ENCODE results near the gene TLCD1.

TLCD1 gene

DNA sequence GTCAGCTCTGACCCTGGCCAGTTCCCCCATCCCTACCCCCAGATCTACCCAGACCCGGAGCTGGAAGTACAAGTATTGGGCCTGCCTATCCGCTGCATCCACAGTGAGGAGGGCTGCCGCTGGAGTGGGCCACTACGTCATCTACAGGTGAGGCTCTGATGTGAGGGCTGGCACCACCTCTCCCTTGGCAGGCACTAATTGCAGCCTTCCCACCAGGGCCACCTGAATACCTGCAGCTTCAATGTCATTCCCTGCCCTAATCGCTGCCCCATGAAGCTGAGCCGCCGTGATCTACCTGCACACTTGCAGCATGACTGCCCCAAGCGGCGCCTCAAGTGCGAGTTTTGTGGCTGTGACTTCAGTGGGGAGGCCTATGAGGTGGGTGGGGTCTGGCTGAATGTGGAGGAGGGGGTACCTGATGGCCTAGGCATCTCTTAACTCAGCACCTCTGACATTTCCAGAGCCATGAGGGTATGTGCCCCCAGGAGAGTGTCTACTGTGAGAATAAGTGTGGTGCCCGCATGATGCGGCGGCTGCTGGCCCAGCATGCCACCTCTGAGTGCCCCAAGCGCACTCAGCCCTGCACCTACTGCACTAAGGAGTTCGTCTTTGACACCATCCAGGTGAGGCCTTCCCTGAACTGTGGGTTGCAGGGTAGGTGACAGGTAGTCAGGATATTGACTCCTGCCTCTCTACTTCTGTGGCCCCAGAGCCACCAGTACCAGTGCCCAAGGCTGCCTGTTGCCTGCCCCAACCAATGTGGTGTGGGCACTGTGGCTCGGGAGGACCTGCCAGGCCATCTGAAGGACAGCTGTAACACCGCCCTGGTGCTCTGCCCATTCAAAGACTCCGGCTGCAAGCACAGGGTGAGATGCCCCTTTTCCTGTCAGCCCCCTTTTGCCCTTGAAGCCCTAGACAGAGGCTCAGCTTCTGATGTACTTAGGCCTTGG is 22.0 kb upstream of the TLCD1 start:
- Histone ChIP-seq H3K27me3 (replicated peaks) (no peaks in the 10 kb centered on the region), H3K4me3 (ENCODE audit: low read depth, low read length) (no peak overlapping the region), H3K36me3 (replicated peaks) (peaks cover 58% of the 10 kb centered on the region), H3K27ac (no peak overlapping the region)
- TF ChIP-seq, protein P1, sequence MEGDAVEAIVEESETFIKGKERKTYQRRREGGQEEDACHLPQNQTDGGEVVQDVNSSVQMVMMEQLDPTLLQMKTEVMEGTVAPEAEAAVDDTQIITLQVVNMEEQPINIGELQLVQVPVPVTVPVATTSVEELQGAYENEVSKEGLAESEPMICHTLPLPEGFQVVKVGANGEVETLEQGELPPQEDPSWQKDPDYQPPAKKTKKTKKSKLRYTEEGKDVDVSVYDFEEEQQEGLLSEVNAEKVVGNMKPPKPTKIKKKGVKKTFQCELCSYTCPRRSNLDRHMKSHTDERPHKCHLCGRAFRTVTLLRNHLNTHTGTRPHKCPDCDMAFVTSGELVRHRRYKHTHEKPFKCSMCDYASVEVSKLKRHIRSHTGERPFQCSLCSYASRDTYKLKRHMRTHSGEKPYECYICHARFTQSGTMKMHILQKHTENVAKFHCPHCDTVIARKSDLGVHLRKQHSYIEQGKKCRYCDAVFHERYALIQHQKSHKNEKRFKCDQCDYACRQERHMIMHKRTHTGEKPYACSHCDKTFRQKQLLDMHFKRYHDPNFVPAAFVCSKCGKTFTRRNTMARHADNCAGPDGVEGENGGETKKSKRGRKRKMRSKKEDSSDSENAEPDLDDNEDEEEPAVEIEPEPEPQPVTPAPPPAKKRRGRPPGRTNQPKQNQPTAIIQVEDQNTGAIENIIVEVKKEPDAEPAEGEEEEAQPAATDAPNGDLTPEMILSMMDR (IDR thresholded peaks at IDR 0.05; ENCODE audit: low read depth, low read length, missing control alignments) = no peak
- DNase-seq = no peak
- in situ Hi-C loops (cut with HindIII; ENCODE audit: low pct_ligation_motif_present, low sequenced_read_pairs) = no loop called here

DNA sequence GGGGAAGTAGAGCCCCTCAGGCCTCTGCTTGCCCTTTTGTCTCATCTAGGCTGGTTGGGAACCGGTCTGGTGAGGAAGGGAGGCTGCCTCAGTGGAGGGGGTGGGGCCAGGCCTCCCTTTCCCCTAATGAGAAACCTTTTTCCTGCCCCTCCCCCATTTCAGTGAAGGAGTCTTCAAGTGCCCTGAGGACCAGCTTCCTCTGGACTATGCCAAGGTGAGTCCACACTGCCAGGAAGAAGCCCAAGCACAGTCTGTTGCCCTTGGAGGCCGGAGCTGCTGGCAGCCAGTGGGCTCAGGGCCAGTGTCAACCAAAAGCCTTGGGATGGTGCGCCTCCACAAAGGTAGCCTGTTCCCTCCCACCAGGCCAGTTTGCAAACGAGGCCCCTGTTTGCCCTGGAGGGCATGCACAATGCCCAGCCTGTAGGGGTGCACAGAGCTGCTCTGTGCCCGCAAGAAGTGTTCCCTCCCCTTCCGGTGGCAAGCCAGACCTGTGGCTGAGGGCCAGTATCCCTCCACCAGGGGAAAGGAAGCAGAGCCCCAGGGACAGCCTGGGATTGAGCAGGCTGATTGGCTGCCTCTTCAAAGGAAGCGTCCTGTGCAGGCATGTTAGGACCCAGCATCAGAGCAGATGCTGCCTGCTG is 21.1 kb upstream of the TLCD1 start:
- peaks cover 55% of the 10 kb centered on the region for H3K36me3 ChIP-seq (replicated peaks)
- in situ Hi-C loops (cut with HindIII; ENCODE audit: low pct_ligation_motif_present, low sequenced_read_pairs) = no loop called here
- H3K4me3 ChIP-seq (ENCODE audit: low read depth, low read length) = no peak overlapping the region
- TF ChIP-seq, protein P1 (IDR thresholded peaks at IDR 0.05; ENCODE audit: low read depth, low read length, missing control alignments) = no peak
- no peak overlapping the region for H3K27ac ChIP-seq
- no peak for DNase-seq
- H3K27me3 ChIP-seq (replicated peaks) = no peaks in the 10 kb centered on the region

DNA sequence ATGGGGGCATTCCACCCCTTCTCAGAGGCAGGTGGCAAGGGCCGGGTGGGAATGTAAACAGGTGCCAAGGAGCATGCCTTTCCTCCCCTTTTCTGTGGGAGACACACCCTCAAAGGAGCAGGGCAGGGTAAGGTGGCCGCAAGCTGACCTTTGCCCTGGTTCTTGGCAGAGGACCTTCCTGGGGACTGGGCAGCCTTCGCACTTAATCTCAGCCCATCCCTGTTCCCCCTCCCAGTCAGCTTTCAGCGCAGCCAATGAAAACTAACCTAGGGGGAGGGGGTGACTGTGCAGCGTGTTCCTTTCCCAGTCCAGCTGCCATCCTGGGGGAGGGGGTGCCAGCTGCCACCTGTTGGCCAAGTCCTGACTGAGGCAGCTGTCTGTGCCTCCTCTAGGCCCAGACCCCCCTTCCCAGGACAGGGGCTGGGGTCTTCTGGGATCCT is 20.6 kb upstream of the TLCD1 start:
- in situ Hi-C loops (cut with HindIII; ENCODE audit: low pct_ligation_motif_present, low sequenced_read_pairs) = no loop called here
- peaks cover 52% of the 10 kb centered on the region for H3K36me3 ChIP-seq (replicated peaks)

DNA sequence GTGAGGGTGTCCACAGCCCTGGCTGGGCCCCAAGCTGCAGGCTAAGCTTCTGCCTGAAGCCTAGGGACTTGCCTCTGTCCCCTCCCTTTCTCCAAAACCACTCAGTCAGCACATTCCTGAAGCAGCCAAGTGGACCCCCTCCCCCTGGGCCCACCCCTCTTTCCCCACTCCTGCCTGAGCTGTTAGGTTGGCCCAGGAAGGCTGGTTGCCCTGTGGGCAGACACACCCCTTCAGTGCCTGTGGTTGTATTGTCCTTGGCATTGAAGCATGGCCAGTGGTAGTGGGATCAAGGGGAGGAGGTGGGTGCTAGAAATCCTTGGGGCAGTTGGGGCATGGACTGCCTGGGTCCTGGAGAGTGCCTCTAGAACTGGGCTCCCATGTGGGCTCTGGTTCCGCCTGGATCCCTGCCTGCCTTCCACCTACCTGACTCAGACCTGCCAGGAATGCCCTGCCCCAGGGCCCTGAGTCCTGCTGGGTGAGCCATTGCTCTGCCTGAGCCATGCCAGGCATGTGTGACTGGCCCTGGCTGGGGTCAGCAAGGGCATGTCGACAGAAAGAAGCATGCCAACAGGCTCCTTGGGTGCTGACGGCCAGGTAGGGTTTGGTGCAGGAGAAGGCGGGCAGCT is 19.9 kb upstream of the TLCD1 start:
- TF ChIP-seq, protein P1 (IDR thresholded peaks at IDR 0.05; ENCODE audit: low read depth, low read length, missing control alignments) = no peak
- no peak for DNase-seq
- Histone ChIP-seq H3K27ac (no peak overlapping the region), H3K27me3 (replicated peaks) (no peaks in the 10 kb centered on the region), H3K4me3 (ENCODE audit: low read depth, low read length) (peak overlapping the region; percentile 85), H3K36me3 (replicated peaks) (peaks cover 47% of the 10 kb centered on the region)
- in situ Hi-C loops (cut with HindIII; ENCODE audit: low pct_ligation_motif_present, low sequenced_read_pairs) = no loop called here

More for the DNA sequence above, 20.6 kb upstream of the TLCD1 start:
- TF ChIP-seq, protein P1 (IDR thresholded peaks at IDR 0.05; ENCODE audit: low read depth, low read length, missing control alignments) = no peak
- no peak for DNase-seq
- Histone ChIP-seq H3K27ac (no peak overlapping the region), H3K27me3 (replicated peaks) (no peaks in the 10 kb centered on the region), H3K4me3 (ENCODE audit: low read depth, low read length) (no peak overlapping the region)

DNA sequence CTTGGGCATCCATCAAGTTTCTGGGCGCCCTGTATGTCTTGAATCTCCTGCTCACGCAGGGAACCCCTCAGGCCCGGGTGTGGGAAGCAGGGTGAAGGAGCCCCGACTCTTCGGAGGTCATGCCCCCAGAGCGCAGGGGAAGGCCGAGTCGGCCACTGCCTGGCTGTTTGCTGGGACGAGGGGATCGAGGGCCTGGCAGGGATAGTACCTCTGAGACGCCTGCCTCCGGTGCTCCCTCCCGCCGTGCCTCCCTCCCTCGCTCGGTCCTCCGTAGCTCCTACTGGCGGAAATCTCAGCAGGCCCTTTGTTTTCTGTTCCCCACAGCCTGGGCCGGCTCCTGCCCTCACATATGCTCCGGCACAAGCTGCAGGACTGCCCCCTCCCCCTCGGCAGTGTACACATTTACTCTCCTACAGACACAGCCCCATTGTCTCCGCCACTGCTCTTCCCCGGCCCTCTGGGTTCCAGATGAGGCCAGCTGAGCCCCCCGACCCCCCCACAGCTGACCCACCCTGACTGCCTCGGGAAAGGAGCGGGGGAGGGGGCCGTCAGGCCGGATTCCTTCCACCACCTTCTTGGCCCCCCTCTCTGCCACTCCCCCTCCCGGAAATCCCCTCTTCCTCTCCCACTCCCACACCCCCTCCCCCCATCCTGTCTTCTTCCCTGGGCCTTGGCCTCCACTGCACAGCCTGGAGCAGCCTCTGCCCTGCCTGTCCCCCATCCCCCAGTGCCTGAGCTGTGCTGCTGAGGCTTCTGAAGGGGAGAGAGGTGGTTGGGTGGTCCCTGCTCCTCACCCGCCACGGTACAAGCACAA is 19.1 kb upstream of the TLCD1 start:
- Histone ChIP-seq H3K27me3 (replicated peaks) (no peaks in the 10 kb centered on the region), H3K4me3 (ENCODE audit: low read depth, low read length) (peak overlapping the region; percentile 85), H3K27ac (peak overlapping the region; percentile 92), H3K36me3 (replicated peaks) (peaks cover 40% of the 10 kb centered on the region)
- in situ Hi-C loops (cut with HindIII; ENCODE audit: low pct_ligation_motif_present, low sequenced_read_pairs) = no loop called here
- DNase-seq = no peak
- TF ChIP-seq, protein P1 (IDR thresholded peaks at IDR 0.05; ENCODE audit: low read depth, low read length, missing control alignments) = no peak
